ENCODE results near the gene CELF5. TPM values are rescaled to one million over a fixed set of nuclear protein-coding genes. Genes with fewer than 3 reads are reported as not detected.
"Not testable (repeated sequence)": the region's sequence is repeated elsewhere in the genome, so short reads cannot be mapped to it uniquely, and the experiment has no call there.

The CELF5 gene
- total RNA-seq, 2 experiments from 2014 or later = 0.13 TPM; not detected in 1

- H3K36me3 ChIP-seq (ENCODE audit: insufficient read depth, low read length) = no peaks in the 10 kb centered on the region
- H3K4me3 ChIP-seq (ENCODE audit: low read depth, low read length, poor library complexity, severe bottlenecking) = no peak overlapping the region
- ChIA-PET CTCF (ENCODE audit: unreplicated experiment) (no interaction called here), POLR2A (no interaction called here)
- H3K79me2 ChIP-seq (ENCODE audit: insufficient read depth, low read depth, low read length) = no peaks in the 10 kb centered on the region
- DNase-seq (ENCODE audit: low spot score) = no peak
- intact Hi-C loops (cut with micrococcal nuclease; ENCODE audit: unreplicated experiment) = no loop called here
- no peak overlapping the region for H2AFZ ChIP-seq (ENCODE audit: low read length)
- H3K4me1 ChIP-seq (ENCODE audit: insufficient read depth, low read length, poor library complexity, severe bottlenecking) = no peaks in the 10 kb centered on the region
- H3K4me2 ChIP-seq (ENCODE audit: low read length) = no peak overlapping the region
- no peak overlapping the region for H3K27ac ChIP-seq (ENCODE audit: low read depth, low read length, poor library complexity, severe bottlenecking)
- no peaks in the 10 kb centered on the region for H4K20me1 ChIP-seq (ENCODE audit: insufficient read depth, low read length)
- no peak for TF ChIP-seq EZH2phosphoT487 (IDR thresholded peaks at IDR 0.05; ENCODE audit: borderline replicate concordance, low read depth, low read length)
- TF ChIP-seq CTCF (conservative IDR thresholded peaks at IDR 0.05; ENCODE audit: low read length) = no peak
- H3K9me3 ChIP-seq (ENCODE audit: low read length) = no peaks in the 10 kb centered on the region
- no TSS peak for BruUV-seq (replicated peaks)
- H3K9me2 ChIP-seq (ENCODE audit: insufficient read depth, low read length) = no peaks in the 10 kb centered on the region
Observed at GRCh38 chr19:3342246-3342645, 117.8 kb downstream of the CELF5 start.

GRCh38 chr19:3342962-3343361 lies 118.5 kb downstream of the CELF5 start:
- H2AFZ ChIP-seq (ENCODE audit: low read length); H3K79me2 ChIP-seq (ENCODE audit: insufficient read depth, low read depth, low read length); H3K4me2 ChIP-seq (ENCODE audit: low read length); H3K27ac ChIP-seq (ENCODE audit: low read depth, low read length, poor library complexity, severe bottlenecking); H4K20me1 ChIP-seq (ENCODE audit: insufficient read depth, low read length); H3K36me3 ChIP-seq (ENCODE audit: insufficient read depth, low read length); H3K9me3 ChIP-seq (ENCODE audit: low read length); intact Hi-C loops (cut with micrococcal nuclease; ENCODE audit: unreplicated experiment); POLR2A ChIA-PET; DNase-seq (ENCODE audit: low spot score); BruUV-seq (replicated peaks); H3K4me3 ChIP-seq (ENCODE audit: low read depth, low read length, poor library complexity, severe bottlenecking); H3K9me2 ChIP-seq (ENCODE audit: insufficient read depth, low read length); H3K4me1 ChIP-seq (ENCODE audit: insufficient read depth, low read length, poor library complexity, severe bottlenecking); CTCF ChIA-PET (ENCODE audit: unreplicated experiment): not testable (repeated sequence)

GRCh38 chr19:3343619-3344502 lies 119.4 kb downstream of the CELF5 start:
- no peaks in the 10 kb centered on the region for H3K9me3 ChIP-seq (ENCODE audit: low read length)
- POLR2A ChIA-PET = no interaction called here
- no peak overlapping the region for H2AFZ ChIP-seq (ENCODE audit: low read length)

More at GRCh38 chr19:3343619-3344502, 119.4 kb downstream of the CELF5 start:
- Histone ChIP-seq H4K20me1 (ENCODE audit: insufficient read depth, low read length) (no peaks in the 10 kb centered on the region), H3K4me1 (ENCODE audit: insufficient read depth, low read length, poor library complexity, severe bottlenecking) (no peaks in the 10 kb centered on the region), H3K9me2 (ENCODE audit: insufficient read depth, low read length) (no peaks in the 10 kb centered on the region), H3K4me3 (ENCODE audit: low read depth, low read length, poor library complexity, severe bottlenecking) (no peak overlapping the region), H3K4me2 (ENCODE audit: low read length) (no peak overlapping the region), H3K27ac (ENCODE audit: low read depth, low read length, poor library complexity, severe bottlenecking) (no peak overlapping the region), H3K36me3 (ENCODE audit: insufficient read depth, low read length) (no peaks in the 10 kb centered on the region), H3K79me2 (ENCODE audit: insufficient read depth, low read depth, low read length) (no peaks in the 10 kb centered on the region)
- no TSS peak for BruUV-seq (replicated peaks)
- intact Hi-C loops (cut with micrococcal nuclease; ENCODE audit: unreplicated experiment) = no loop called here
- TF ChIP-seq EZH2phosphoT487 (IDR thresholded peaks at IDR 0.05; ENCODE audit: borderline replicate concordance, low read depth, low read length) = no peak
- no peak for TF ChIP-seq CTCF (conservative IDR thresholded peaks at IDR 0.05; ENCODE audit: low read length)
- CTCF ChIA-PET (ENCODE audit: unreplicated experiment) = no interaction called here
- DNase-seq (ENCODE audit: low spot score) = peak; percentile 24

All from OCI-LY7 (cell line).